HL-60 (cell line): ENCODE data around the gene PCSK4.

Source experiments
- DNase-seq, 2 experiments: peaks; one replicate each; pipeline ENCODE4 v3.0.0-alpha.2; 2010 to 2020; ENCODE audit warnings: low read depth in 1 of 2, low spot score in 1 of 2
- H3K27ac ChIP-seq: fragments of 250-450 bp; sonication (Bioruptor Pico); replicated peaks from 2 replicates; pipeline ENCODE4 v1.5.1; 2020; ENCODE audit warnings: mild to moderate bottlenecking, moderate library complexity
- H3K27me3 ChIP-seq: fragments of 250-450 bp; sonication (Bioruptor Pico); 2 replicates; pipeline ENCODE4 v1.5.1; 2021; ENCODE audit warnings: mild to moderate bottlenecking, moderate library complexity; ENCODE audit not compliant: insufficient read depth, poor library complexity, severe bottlenecking
- H3K4me3 ChIP-seq: replicated peaks from 2 replicates; pipeline ENCODE4 v1.5.1; 2011; ENCODE audit warnings: mild to moderate bottlenecking, control low read depth, low read length; ENCODE audit not compliant: insufficient read depth
- GABPA ChIP-seq: IDR thresholded peaks from 2 replicates; pipeline ENCODE4 v1.6.1; 2012; ENCODE audit warnings: low read depth
- POLR2AphosphoS5 ChIP-seq: IDR thresholded peaks from 2 replicates; pipeline ENCODE4 v1.6.1; 2012; ENCODE audit warnings: low read depth
- SPI1 ChIP-seq: IDR thresholded peaks from 2 replicates; pipeline ENCODE4 v1.6.1; 2012; ENCODE audit warnings: low read depth, mild to moderate bottlenecking, borderline replicate concordance
- TF ChIP-seq, protein P1 (sequence below): IDR thresholded peaks from one replicate; pipeline ENCODE4 v1.5.1; 2011; ENCODE audit warnings: low read length, control low read depth, inconsistent platforms; ENCODE audit not compliant: insufficient read depth
- TF ChIP-seq, protein P2 (sequence below): IDR thresholded peaks from 2 replicates; pipeline ENCODE4 v1.6.1; 2012; ENCODE audit warnings: low read depth; ENCODE audit not compliant: insufficient replicate concordance

Gene PCSK4

DNA sequence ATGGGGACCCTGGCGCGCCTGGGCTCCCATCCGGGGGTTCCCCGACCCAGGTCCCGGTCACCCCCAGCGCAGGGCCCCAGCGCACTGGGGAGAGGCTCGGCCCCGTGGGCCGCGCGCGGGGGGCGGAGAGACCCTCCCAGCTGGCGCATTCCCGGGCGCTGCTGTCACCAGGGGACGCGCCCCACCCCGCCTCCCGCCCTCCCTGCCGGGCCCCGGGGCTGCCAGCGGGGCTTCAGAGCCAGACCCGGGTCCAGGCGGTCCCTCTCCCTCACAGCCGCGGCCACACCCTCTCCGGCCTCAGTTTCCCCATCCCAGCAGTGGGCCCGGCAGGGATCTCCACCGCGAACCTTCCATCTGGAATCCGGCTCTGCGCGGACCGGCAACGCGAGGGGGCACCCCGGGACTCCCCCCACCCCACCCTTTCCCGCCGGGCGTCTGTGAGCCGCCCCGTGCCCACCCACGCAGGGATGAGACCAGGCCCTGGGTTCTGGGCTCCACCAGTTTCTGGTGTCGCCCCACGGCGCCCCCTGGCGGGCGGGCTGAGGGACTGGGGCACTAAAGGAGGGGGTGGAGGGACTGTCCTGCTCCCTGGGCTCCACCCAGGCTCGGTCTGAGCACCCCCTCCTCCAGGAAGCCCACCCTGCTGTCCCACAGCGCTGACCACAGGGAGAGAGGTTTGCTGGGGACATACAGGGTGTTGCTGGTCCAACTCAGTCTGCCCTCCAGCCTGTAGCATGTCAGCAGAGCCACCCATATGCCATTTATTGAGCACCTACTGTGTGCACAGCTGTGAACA, 23.5 kb upstream of the PCSK4 start:
- no peak for TF ChIP-seq SPI1
- TF ChIP-seq, protein P1, sequence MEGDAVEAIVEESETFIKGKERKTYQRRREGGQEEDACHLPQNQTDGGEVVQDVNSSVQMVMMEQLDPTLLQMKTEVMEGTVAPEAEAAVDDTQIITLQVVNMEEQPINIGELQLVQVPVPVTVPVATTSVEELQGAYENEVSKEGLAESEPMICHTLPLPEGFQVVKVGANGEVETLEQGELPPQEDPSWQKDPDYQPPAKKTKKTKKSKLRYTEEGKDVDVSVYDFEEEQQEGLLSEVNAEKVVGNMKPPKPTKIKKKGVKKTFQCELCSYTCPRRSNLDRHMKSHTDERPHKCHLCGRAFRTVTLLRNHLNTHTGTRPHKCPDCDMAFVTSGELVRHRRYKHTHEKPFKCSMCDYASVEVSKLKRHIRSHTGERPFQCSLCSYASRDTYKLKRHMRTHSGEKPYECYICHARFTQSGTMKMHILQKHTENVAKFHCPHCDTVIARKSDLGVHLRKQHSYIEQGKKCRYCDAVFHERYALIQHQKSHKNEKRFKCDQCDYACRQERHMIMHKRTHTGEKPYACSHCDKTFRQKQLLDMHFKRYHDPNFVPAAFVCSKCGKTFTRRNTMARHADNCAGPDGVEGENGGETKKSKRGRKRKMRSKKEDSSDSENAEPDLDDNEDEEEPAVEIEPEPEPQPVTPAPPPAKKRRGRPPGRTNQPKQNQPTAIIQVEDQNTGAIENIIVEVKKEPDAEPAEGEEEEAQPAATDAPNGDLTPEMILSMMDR: peak; percentile 54
- Histone ChIP-seq H3K27me3 (peaks cover 24% of the 10 kb centered on the region), H3K27ac (no peak overlapping the region), H3K4me3 (no peak overlapping the region; the same call in 1 of the 2 replicates)
- DNase-seq: peak; percentile 34 to 52

DNA sequence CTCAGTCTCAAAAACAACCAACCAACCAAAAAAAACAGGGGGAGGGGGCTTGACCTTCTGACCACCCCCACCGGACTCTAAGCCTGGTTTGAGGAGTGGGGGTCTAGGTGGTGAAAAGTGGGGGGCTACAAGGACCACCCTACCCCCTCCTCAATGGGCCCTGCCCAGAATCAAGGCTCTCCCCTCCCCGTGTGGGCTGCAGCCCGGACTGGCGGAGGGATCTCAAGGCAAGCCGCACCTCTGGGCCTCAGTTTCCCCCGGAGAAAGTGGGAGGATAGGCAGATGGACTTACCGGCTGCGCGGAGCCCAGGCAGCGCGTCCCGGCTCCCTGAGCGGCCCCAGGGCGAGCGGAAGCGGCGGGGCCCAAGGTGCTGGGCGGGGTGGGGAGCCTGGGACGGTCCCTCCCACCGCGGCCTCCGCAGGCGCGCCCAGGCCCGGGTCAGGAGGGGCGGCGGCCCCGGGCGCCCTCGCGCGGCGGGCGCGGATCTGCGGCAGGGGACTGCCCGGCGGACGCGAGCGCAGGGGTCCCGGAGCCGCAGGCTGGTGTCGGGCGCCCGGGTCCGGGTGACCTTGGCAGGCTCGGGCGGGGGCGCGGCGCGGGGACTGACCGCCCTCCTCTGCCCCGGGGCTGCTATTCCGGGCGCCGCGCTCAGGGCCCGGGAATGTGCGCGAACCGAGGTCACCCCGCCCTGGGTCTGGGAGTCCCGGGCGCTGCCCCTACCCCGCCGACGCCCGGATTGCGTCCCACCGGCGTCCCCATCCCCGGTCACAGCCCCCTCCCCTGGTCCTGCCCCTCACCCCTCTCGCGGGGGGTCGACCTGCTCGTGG, 22.7 kb upstream of the PCSK4 start, which contains the start of gene ADAMTSL5:
ADAMTSL5 (minus strand) TSS at position 349 of the 828 bp plus-strand sequence. CDS start 2,076 bp downstream, outside the sequence.
- DNase-seq: peak in 1 of 2 experiments; percentile 20
- TF ChIP-seq POLR2AphosphoS5 (no peak), GABPA (no peak), SPI1 (no peak)
- TF ChIP-seq, protein P1: no peak
- TF ChIP-seq, protein P2, sequence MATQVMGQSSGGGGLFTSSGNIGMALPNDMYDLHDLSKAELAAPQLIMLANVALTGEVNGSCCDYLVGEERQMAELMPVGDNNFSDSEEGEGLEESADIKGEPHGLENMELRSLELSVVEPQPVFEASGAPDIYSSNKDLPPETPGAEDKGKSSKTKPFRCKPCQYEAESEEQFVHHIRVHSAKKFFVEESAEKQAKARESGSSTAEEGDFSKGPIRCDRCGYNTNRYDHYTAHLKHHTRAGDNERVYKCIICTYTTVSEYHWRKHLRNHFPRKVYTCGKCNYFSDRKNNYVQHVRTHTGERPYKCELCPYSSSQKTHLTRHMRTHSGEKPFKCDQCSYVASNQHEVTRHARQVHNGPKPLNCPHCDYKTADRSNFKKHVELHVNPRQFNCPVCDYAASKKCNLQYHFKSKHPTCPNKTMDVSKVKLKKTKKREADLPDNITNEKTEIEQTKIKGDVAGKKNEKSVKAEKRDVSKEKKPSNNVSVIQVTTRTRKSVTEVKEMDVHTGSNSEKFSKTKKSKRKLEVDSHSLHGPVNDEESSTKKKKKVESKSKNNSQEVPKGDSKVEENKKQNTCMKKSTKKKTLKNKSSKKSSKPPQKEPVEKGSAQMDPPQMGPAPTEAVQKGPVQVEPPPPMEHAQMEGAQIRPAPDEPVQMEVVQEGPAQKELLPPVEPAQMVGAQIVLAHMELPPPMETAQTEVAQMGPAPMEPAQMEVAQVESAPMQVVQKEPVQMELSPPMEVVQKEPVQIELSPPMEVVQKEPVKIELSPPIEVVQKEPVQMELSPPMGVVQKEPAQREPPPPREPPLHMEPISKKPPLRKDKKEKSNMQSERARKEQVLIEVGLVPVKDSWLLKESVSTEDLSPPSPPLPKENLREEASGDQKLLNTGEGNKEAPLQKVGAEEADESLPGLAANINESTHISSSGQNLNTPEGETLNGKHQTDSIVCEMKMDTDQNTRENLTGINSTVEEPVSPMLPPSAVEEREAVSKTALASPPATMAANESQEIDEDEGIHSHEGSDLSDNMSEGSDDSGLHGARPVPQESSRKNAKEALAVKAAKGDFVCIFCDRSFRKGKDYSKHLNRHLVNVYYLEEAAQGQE: no peak
- Histone ChIP-seq H3K27ac (no peak within 1 kb of the TSS), H3K27me3 (peaks cover 24% of the 10 kb centered on the region), H3K4me3 (no peak within 1 kb of the TSS; the same call in 1 of the 2 replicates)

DNA sequence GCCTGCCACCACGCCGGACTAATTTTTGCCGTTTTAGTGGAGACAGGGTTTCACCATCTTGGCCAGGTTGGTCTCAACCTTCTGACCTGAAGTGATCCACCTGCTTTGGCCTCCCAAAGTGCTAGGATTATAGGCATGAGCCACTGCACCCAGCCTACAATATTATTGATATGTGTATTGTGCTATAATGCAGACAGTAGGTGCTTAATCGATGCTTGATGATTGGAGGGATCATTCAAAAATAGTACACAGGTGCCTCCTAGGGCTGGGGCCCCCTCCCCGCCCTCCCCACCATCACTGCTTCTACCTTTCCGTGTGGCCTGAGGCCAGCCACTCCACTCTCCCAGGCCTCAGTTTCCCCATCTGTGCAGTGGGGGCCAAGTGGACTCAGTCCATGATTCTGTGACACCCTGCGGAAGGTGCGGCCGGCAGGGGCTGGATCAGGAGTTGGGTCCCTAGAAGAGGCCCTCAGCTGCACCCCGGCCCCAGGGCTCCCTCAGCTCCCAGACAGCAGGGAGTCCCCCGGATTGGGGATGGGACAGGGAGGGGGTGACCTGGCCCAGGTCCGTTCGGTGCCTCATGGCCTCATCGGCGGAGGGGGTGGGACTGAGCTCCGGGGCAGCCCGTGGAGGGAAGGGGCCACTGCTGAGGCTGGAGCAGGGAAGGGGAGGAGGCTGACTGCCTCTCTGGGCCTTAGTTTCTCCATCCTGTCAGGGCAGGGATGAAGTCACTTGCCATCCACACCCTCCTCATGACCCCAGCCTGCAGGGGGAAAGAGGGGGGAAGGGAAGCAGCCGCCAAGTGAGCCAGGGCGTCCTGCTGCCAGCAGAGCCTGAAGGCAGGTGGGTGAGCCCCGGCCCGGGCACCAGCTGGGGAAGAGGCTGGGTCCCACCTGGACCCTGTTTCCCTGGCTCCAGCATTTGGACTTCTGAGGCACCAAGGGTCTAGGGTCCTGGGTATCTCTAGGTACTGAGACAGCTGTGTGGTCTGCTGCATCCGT, 21.5 kb upstream of the PCSK4 start:
- TF ChIP-seq POLR2AphosphoS5: no peak
- TF ChIP-seq, protein P2: no peak
- no peak for TF ChIP-seq GABPA
- TF ChIP-seq, protein P1: no peak
- TF ChIP-seq SPI1: no peak
- H3K4me3 ChIP-seq: no peak overlapping the region

More for the DNA sequence above, 21.5 kb upstream of the PCSK4 start:
- no peak overlapping the region for H3K27ac ChIP-seq
- H3K27me3 ChIP-seq: peaks cover 24% of the 10 kb centered on the region
- no peak for DNase-seq
